Retinal pigment epithelial cell (primary cell): Measurements from ENCODE around the gene NCK1.
"Not testable (repeated sequence)": the region's sequence is repeated elsewhere in the genome, so short reads cannot be mapped to it uniquely, and the experiment has no call there.

ENCODE experiments used
- DNase-seq: peaks from one replicate; pipeline ENCODE4 v3.0.0-alpha.2; 2010; ENCODE audit warnings: low read depth
- H3K4me3 ChIP-seq: 2 replicates; pipeline ENCODE4 v1.5.1; 2011; ENCODE audit warnings: mild to moderate bottlenecking, low read length, control low read depth, moderate library complexity
- TF ChIP-seq, protein P1 (sequence below): conservative IDR thresholded peaks from 2 replicates; pipeline ENCODE4 v1.5.1; 2011; ENCODE audit warnings: low read depth, low read length, control low read depth, inconsistent platforms

NCK1 gene

DNA sequence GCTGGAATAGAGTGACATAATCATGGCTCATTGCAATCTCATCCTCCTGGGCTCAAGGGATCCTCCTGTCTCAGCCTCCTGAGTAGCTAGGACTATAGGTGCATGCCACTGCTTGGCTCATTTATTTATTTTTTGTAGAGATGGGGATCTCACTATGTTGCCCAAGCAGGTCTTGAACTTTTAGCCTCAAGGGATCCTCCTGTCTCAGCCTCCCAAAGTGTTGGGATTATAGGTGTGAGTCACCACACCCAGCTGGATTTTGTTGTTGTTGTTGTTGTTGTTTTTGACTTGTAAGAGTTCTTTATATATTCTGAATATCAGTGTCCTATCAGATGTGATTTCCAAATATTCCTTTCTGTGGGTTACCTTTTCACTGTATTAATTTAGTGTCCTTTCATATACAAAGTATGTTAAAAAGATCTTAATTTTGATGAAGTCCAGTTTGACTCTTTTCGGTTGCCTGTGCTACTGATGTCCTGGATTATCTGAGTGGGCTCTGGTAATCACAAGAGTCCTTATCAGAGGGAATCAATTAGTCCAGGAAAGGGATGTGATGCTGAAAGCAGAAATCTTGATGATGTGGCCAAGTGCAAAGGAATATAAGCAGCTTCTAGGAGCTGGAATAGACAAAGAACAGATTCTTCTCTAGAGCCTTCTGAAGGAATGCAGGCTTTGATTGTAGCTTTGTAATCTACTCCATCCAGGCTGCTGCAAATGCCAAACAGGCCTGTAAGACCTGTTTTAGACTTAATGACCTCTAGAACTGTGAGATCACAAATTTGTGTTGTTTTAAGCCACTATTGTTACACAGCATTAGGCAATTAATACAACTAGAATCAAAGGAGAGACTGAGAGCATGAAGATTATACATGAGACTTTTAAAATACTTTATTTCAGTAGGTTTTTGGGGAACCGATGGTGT is 30.2 kb downstream of the NCK1 start:
- no peak for DNase-seq
- TF ChIP-seq, protein P1, sequence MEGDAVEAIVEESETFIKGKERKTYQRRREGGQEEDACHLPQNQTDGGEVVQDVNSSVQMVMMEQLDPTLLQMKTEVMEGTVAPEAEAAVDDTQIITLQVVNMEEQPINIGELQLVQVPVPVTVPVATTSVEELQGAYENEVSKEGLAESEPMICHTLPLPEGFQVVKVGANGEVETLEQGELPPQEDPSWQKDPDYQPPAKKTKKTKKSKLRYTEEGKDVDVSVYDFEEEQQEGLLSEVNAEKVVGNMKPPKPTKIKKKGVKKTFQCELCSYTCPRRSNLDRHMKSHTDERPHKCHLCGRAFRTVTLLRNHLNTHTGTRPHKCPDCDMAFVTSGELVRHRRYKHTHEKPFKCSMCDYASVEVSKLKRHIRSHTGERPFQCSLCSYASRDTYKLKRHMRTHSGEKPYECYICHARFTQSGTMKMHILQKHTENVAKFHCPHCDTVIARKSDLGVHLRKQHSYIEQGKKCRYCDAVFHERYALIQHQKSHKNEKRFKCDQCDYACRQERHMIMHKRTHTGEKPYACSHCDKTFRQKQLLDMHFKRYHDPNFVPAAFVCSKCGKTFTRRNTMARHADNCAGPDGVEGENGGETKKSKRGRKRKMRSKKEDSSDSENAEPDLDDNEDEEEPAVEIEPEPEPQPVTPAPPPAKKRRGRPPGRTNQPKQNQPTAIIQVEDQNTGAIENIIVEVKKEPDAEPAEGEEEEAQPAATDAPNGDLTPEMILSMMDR: no peak
- no peak overlapping the region for H3K4me3 ChIP-seq

GRCh38 chr3:136893848-136894443 is 31.9 kb downstream of the NCK1 start:
- peak; percentile 75 for DNase-seq
- TF ChIP-seq, protein P1: no peak
- H3K4me3 ChIP-seq: no peak overlapping the region

DNA sequence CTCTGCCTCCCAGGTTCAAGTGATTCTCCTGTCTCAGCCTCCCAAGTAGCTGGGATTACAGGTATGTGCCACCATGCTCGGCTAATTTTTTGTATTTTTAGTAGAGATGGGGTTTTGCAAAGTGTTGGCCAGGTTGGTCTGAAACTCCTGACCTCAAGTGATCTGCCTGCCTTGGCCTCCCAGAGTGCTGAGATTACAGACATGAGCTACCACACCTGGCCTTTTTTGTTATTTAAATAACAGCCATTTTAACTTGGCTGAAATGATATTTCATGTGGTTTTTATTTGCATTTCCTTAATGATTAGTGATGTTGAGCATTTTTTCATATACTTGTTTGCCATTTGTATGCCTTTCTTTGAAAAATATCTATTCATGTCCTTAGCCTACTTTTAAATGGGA is 35.2 kb downstream of the NCK1 start:
- H3K4me3 ChIP-seq, DNase-seq: not testable (repeated sequence)

DNA sequence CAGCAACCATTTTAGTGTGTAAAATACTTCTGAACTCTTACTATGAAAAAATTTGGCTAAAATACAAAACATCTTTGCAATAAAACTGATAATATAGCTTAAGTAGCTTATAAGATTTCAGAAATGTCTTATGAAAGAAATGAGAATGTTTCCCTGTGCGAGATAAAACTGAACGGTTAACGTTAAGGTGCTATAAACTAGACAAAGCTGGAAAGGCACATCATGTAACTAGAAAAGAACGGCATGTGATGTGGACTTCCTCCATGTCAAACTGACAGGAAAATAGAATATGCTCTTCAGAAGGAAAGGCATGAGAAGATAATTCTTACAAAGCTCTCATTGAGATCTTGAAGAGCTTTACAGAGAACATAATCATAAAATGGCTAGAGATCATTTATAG is 36.5 kb downstream of the NCK1 start:
- TF ChIP-seq, protein P1: no peak
- DNase-seq: no peak

GRCh38 chr3:136898954-136899353 is 36.9 kb downstream of the NCK1 start:
- DNase-seq: no peak
- TF ChIP-seq, protein P1: no peak
- H3K4me3 ChIP-seq: no peak overlapping the region

More for the DNA sequence above, 36.5 kb downstream of the NCK1 start:
- H3K4me3 ChIP-seq: no peak overlapping the region

GRCh38 chr3:136899622-136900158 is 37.7 kb downstream of the NCK1 start:
- TF ChIP-seq, protein P1: no peak
- DNase-seq: no peak
- H3K4me3 ChIP-seq: no peak overlapping the region

DNA sequence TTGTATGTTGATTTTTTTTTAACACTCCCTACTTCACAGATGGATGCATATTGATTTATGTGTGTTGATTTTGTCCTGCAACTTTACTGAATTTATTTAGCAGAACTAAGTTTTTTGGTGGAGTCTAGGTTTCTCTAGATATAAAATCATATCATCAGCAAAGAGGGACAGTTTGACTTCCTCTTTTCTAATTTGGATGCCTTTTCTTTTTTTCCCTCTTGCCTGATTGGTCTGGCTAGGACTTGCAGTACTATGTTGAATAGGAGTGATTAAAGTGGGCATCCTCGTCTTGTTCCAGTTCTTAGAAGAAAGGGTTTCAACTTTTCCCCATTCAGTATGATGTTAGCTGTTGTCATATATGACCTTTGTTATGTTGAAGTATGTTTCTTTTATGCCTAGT is 38.7 kb downstream of the NCK1 start:
- DNase-seq, H3K4me3 ChIP-seq: not testable (repeated sequence)

DNA sequence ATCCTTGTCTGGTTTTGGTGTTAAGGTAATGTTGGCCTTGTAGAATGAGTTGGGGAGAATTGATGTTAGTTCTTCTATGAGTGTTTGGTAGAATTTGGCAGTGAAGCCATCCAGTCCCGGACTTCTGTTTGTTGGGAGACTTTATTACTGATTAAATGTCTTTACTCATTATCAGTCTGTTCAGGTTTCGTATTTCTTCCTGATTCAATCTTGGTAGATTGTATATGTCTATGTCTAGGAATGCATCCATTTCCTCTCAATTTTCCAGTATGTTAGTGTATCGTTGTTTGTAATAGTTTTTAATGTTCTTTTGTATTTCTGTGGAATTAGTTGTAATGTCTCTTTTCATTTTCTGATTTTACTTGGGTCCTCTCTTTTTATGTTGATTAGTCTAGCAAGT is 39.4 kb downstream of the NCK1 start:
- H3K4me3 ChIP-seq: no peak overlapping the region
- DNase-seq: no peak
- TF ChIP-seq, protein P1: no peak

- not testable (repeated sequence) for DNase-seq, H3K4me3 ChIP-seq
Observed at GRCh38 chr3:136902530-136902929, 40.5 kb downstream of the NCK1 start.
